ENCODE measurements around the gene SEC24C. TPM values are rescaled to one million over a fixed set of nuclear protein-coding genes. Genes with fewer than 3 reads are reported as not detected.

Gene SEC24C
- total and polyA plus RNA-seq, 2 of the 13 experiments (the other 11 are each of a cell fraction or from before 2014, with no cell fraction given) = 63.1 to 66.4 TPM

DNA sequence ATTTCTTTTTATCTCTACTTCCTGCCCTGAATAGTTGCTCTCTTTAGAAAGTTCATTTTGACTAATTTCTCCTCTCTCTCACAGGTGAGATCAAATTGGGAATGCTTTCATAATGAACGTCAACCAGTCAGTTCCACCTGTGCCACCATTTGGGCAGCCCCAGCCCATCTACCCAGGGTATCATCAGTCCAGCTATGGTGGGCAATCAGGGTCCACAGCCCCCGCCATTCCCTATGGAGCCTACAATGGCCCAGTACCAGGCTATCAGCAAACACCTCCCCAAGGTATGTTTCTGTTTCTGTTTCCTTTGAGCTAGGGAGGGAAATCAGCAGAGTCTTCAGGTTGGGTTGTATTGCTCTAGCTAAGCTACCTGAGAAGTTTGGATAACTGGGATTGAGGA is 2.5 kb downstream of the SEC24C start:
- H3K27me3 ChIP-seq (ENCODE audit: control insufficient read depth in 1 of 2, insufficient read depth in 2 of 2, low read length in 2 of 2) = no peaks in the 10 kb centered on the region; a peak in 1 of 5 replicates
- H3K4me1 ChIP-seq (ENCODE audit: insufficient read depth, low read length) = peaks cover 56% of the 10 kb centered on the region
- FAIRE-seq = no peak
- H3K9me3 ChIP-seq (ENCODE audit: low read length) = no peaks in the 10 kb centered on the region
- no peak overlapping the region for H2AFZ ChIP-seq (ENCODE audit: low read length)
- POLR2A ChIA-PET = no interaction called here
- 94% methylated on average over 2 of the region's 2 CpGs for WGBS (ENCODE audit: low lambda C conversion rate)
- peaks cover 8 to 39% of the 10 kb centered on the region in 2 experiments for H3K36me3 ChIP-seq (replicated peaks in 1 of 2; ENCODE audit: control insufficient read depth in 1 of 2, insufficient read depth in 2 of 2, low read length in 2 of 2)
- no peak overlapping the region for H3K27ac ChIP-seq (ENCODE audit: extremely low read length, insufficient read depth, low read length)
- H4K20me1 ChIP-seq (ENCODE audit: insufficient read depth, low read length) = no peaks in the 10 kb centered on the region
- no peak for DNase-seq (ENCODE audit: low spot score)
- in situ Hi-C loops (cut with HindIII; ENCODE audit: extremely low pct_ligation_motif_present, low pct_unique_long_range_greater_than_20kb) = no loop called here
- ATAC-seq = no peak
- TSS peak; percentile 5 for BruUV-seq (replicated peaks)
- CTCF ChIA-PET (ENCODE audit: low intra/inter-chr PET ratio, low total read pairs) = no interaction called here
- H3K79me2 ChIP-seq (ENCODE audit: insufficient read depth, low read length) = peaks cover 45% of the 10 kb centered on the region
- no peak overlapping the region for H3K9ac ChIP-seq (ENCODE audit: insufficient read depth, low read depth, low read length)
- TF ChIP-seq ZBTB42 (CRISPR knock-in tag; IDR thresholded peaks at IDR 0.05) (no peak), RAD21 (CRISPR knock-in tag; IDR thresholded peaks at IDR 0.05) (no peak), MXI1 (IDR thresholded peaks at IDR 0.05; ENCODE audit: borderline replicate concordance, low read depth, low read length) (no peak), FOXO1 (CRISPR knock-in tag; IDR thresholded peaks at IDR 0.05) (no peak), SALL2 (CRISPR knock-in tag; IDR thresholded peaks at IDR 0.05) (no peak)
- TF ChIP-seq, protein P1, sequence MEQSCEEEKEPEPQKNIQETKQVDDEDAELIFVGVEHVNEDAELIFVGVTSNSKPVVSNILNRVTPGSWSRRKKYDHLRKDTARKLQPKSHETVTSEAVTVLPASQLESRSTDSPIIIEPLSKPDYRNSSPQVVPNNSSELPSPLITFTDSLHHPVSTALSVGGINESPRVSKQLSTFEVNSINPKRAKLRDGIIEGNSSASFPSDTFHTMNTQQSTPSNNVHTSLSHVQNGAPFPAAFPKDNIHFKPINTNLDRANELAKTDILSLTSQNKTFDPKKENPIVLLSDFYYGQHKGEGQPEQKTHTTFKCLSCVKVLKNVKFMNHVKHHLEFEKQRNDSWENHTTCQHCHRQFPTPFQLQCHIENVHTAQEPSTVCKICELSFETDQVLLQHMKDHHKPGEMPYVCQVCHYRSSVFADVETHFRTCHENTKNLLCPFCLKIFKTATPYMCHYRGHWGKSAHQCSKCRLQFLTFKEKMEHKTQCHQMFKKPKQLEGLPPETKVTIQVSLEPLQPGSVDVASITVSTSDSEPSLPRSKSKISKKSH (CRISPR knock-in tag; IDR thresholded peaks at IDR 0.05; ENCODE audit: borderline replicate concordance) = no peak
- no peak overlapping the region for H3K4me2 ChIP-seq (ENCODE audit: low read depth, low read length)
- intact Hi-C loops (cut with micrococcal nuclease; ENCODE audit: unreplicated experiment) = no loop called here
- no peak overlapping the region for H3K4me3 ChIP-seq (replicated peaks in 1 of 3; ENCODE audit: insufficient read depth in 1 of 3, low read depth in 2 of 3, low read length in 3 of 3)

DNA sequence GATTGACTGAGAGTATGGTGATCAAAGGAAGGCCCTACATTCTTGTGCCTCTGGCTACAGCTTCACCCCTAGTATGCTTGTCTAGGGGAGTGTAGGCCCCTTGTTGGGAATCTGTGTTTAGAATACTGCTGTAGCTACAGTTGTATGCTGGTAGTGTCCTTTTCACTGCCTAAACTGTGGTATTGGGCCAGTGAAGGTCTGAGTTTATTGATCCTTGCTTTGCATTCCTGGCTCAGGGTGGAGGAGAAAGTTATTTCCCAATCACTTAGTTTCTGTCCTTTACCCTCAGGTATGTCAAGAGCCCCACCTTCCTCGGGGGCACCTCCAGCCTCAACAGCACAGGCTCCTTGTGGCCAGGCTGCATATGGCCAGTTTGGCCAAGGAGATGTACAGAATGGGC is 6.6 kb downstream of the SEC24C start:
- peaks cover 32% of the 10 kb centered on the region for H3K4me1 ChIP-seq (ENCODE audit: insufficient read depth, low read length)
- BruUV-seq (replicated peaks) = no TSS peak
- FAIRE-seq = no peak
- in situ Hi-C loops (cut with HindIII; ENCODE audit: extremely low pct_ligation_motif_present, low pct_unique_long_range_greater_than_20kb) = no loop called here
- CTCF ChIA-PET (ENCODE audit: low intra/inter-chr PET ratio, low total read pairs) = no interaction called here
- POLR2A ChIA-PET = no interaction called here
- H3K27me3 ChIP-seq (ENCODE audit: control insufficient read depth in 1 of 2, insufficient read depth in 2 of 2, low read length in 2 of 2) = no peaks in the 10 kb centered on the region
- H3K4me2 ChIP-seq (ENCODE audit: low read depth, low read length) = no peak overlapping the region
- no peak overlapping the region for H2AFZ ChIP-seq (ENCODE audit: low read length)
- peak; percentile 80 for ATAC-seq
- 17% methylated on average over 1 of the region's 1 CpG for WGBS (ENCODE audit: low lambda C conversion rate)
- H3K79me2 ChIP-seq (ENCODE audit: insufficient read depth, low read length) = peaks cover 15% of the 10 kb centered on the region
- no peak overlapping the region for H3K9ac ChIP-seq (ENCODE audit: insufficient read depth, low read depth, low read length)
- no peak overlapping the region for H3K4me3 ChIP-seq (replicated peaks in 1 of 3; ENCODE audit: insufficient read depth in 1 of 3, low read depth in 2 of 3, low read length in 3 of 3)
- H3K9me3 ChIP-seq (ENCODE audit: low read length) = no peaks in the 10 kb centered on the region
- no peak overlapping the region for H3K27ac ChIP-seq (ENCODE audit: extremely low read length, insufficient read depth, low read length)
- peaks cover 11 to 65% of the 10 kb centered on the region in 2 experiments for H3K36me3 ChIP-seq (replicated peaks in 1 of 2; ENCODE audit: control insufficient read depth in 1 of 2, insufficient read depth in 2 of 2, low read length in 2 of 2)
- DNase-seq (ENCODE audit: low spot score) = no peak
- no peaks in the 10 kb centered on the region for H4K20me1 ChIP-seq (ENCODE audit: insufficient read depth, low read length)
- TF ChIP-seq TAF1 (CRISPR knock-in tag; IDR thresholded peaks at IDR 0.05) (no peak), TEAD3 (CRISPR knock-in tag; optimal IDR thresholded peaks at IDR 0.05; ENCODE audit: borderline replicate concordance) (peak; percentile 31), FOXK2 (IDR thresholded peaks at IDR 0.05) (no peak), ZNF136 (CRISPR knock-in tag; IDR thresholded peaks at IDR 0.05; ENCODE audit: low read depth) (no peak), HNRNPK (IDR thresholded peaks at IDR 0.05; ENCODE audit: low read depth, low read length, poor library complexity, severe bottlenecking) (no peak), CC2D1A (CRISPR knock-in tag; IDR thresholded peaks at IDR 0.05) (no peak), ZNF256 (CRISPR knock-in tag; conservative IDR thresholded peaks at IDR 0.05) (no peak)
- TF ChIP-seq, protein P2, sequence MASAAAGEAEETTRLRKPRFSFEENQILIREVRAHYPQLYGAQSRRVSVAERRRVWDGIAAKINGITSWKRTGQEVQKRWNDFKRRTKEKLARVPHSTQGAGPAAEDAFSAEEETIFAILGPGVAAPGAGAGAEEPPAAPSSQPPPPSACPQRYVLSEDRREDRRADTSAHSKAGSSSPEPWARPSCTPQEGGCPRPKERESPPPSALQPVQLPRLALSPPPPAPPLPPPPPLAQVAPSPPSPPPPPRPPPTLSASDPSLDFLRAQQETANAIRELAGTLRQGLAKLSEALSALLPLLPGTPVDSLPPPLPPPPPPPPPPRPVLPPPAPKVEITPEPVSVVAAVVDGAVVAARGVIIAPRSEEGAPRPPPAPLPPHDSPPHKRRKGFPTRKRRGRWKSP (CRISPR knock-in tag; IDR thresholded peaks at IDR 0.05) = no peak
- TF ChIP-seq, protein P3, sequence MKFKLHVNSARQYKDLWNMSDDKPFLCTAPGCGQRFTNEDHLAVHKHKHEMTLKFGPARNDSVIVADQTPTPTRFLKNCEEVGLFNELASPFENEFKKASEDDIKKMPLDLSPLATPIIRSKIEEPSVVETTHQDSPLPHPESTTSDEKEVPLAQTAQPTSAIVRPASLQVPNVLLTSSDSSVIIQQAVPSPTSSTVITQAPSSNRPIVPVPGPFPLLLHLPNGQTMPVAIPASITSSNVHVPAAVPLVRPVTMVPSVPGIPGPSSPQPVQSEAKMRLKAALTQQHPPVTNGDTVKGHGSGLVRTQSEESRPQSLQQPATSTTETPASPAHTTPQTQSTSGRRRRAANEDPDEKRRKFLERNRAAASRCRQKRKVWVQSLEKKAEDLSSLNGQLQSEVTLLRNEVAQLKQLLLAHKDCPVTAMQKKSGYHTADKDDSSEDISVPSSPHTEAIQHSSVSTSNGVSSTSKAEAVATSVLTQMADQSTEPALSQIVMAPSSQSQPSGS (CRISPR knock-in tag; IDR thresholded peaks at IDR 0.05) = no peak
- intact Hi-C loops (cut with micrococcal nuclease; ENCODE audit: unreplicated experiment) = no loop called here

All from HepG2 (cell line).